Kidney epithelial cell (primary cell): Measurements from ENCODE around the gene MAPK13. TPM values are rescaled to one million over a fixed set of nuclear protein-coding genes. Genes with fewer than 3 reads are reported as not detected.
"Not testable (repeated sequence)": the region's sequence is repeated elsewhere in the genome, so short reads cannot be mapped to it uniquely, and the experiment has no call there.

ENCODE experiments used
- DNase-seq: peaks from one replicate; pipeline ENCODE4 v3.0.0-alpha.2; 2010; ENCODE audit warnings: low read depth
- H3K27me3 ChIP-seq: 2 replicates; pipeline ENCODE4 v1.6.0; 2011; ENCODE audit warnings: low read length; ENCODE audit not compliant: control insufficient read depth, insufficient read depth
- H3K36me3 ChIP-seq: 2 replicates; pipeline ENCODE4 v1.5.1; 2011; ENCODE audit warnings: low read length; ENCODE audit not compliant: control insufficient read depth, insufficient read depth
- H3K4me3 ChIP-seq: 2 replicates; pipeline ENCODE4 v1.5.1; 2011; ENCODE audit warnings: low read depth, mild to moderate bottlenecking, control low read depth, low read length
- total RNA-seq: library from RNA; depleted of rRNA; stranded (reverse); fragments of >200 nt; gene quantifications from 2 replicates; pipeline ENCODE4 v1.2.3, GENCODE V29; 2015
- TF ChIP-seq, protein P1 (sequence below): IDR thresholded peaks from 2 replicates; pipeline ENCODE4 v1.5.1; 2011; ENCODE audit warnings: mild to moderate bottlenecking, moderate library complexity, low read length, control low read depth, inconsistent platforms; ENCODE audit not compliant: insufficient read depth, poor library complexity, severe bottlenecking

MAPK13 gene
- total RNA-seq, 1 donor from 2014 or later = 51.3 TPM

DNA sequence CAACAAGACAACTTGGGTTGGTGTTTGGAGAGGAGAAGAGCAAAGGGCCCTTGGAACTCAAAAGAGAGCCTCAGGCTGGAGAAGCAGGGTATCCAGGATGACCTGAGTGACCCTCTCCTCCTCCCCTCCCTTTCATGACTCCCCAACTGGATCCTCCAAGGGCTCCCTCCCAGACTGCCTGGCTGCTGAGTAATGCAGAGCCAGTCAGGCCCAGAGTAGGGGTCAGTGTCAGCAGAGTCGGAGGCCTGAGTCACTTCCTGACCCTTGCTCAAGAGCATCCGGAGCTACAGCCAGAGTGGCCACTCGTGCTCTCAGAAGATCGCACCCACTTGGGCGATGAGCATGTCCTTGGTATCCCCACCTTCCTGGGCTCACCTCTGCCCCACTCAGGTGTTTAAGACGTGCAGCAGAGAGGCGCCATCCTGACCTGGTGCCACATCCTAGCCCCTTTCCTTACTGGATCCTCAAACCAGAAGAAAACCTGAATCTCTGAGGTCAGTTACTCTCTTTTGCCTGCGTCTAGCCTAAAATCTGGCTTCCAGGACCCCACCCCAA is 2.8 kb upstream of the MAPK13 start:
- no peak overlapping the region for H3K4me3 ChIP-seq
- H3K36me3 ChIP-seq = no peaks in the 10 kb centered on the region
- peak; percentile 42 for DNase-seq
- TF ChIP-seq, protein P1, sequence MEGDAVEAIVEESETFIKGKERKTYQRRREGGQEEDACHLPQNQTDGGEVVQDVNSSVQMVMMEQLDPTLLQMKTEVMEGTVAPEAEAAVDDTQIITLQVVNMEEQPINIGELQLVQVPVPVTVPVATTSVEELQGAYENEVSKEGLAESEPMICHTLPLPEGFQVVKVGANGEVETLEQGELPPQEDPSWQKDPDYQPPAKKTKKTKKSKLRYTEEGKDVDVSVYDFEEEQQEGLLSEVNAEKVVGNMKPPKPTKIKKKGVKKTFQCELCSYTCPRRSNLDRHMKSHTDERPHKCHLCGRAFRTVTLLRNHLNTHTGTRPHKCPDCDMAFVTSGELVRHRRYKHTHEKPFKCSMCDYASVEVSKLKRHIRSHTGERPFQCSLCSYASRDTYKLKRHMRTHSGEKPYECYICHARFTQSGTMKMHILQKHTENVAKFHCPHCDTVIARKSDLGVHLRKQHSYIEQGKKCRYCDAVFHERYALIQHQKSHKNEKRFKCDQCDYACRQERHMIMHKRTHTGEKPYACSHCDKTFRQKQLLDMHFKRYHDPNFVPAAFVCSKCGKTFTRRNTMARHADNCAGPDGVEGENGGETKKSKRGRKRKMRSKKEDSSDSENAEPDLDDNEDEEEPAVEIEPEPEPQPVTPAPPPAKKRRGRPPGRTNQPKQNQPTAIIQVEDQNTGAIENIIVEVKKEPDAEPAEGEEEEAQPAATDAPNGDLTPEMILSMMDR = no peak
- H3K27me3 ChIP-seq = no peaks in the 10 kb centered on the region

DNA sequence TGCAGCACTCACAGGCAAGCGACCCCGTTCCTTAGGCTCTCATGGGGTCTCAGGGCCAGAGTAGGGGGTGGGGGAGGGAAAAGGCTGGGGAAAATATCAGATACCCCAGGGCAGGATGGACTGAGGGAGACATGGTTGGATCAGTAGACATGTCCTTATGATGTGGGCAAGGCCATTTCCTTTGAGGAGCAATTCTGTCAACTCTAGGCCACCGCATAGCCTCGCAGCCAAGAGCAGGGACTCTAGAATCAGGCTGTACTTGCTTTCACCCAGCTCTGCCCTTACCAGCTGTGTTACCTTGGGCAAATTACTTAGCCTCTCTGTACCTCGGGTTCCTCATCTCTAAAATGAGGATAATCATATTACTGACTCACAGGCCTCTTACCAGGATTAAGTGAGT is 2.2 kb upstream of the MAPK13 start:
- TF ChIP-seq, protein P1 = no peak
- Histone ChIP-seq H3K36me3 (no peaks in the 10 kb centered on the region), H3K4me3 (no peak overlapping the region), H3K27me3 (no peaks in the 10 kb centered on the region)
- DNase-seq = no peak

DNA sequence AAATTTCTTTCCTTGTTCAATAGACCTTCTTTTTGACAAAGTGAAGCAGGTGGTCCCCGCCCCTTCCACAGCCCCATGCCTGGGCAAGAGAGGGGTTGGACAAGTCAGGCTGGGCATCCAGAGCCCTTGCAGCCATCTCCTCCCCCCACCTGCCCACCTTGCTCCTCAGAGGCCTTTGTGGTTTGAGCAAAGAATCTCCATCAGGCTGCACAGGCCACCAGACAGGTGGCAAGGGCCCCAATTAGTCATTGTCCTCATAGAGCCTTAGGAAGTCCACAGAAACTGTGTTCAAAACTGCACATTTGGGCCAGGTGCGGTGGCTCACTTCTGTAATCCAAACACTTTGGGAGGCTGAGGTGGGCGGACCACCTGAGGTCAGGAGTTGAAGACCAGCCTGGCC is 1.5 kb upstream of the MAPK13 start:
- Histone ChIP-seq H3K27me3 (no peaks in the 10 kb centered on the region), H3K36me3 (no peaks in the 10 kb centered on the region), H3K4me3 (no peak overlapping the region)
- no peak for DNase-seq
- TF ChIP-seq, protein P1 = no peak

DNA sequence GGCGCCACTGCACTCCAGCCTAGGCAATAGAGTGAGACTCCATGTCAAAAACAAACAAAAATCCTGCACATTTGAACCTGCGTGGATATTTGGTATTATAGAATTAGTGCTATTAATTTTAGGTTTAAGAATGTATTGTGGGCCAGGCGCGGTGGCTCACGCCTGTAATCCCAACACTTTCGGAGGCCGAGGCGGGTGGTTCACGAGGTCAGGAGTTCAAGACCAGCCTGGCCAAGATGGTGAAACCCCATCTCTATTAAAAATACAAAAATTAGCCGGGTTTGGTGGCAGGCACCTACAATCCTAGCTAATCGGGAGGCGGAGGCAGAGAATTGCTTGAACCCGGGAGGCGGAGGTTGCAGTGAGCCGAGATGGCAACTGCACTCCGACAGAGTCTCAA is 979 bp upstream of the MAPK13 start:
- H3K4me3 ChIP-seq, H3K27me3 ChIP-seq, H3K36me3 ChIP-seq, DNase-seq: not testable (repeated sequence)

DNA sequence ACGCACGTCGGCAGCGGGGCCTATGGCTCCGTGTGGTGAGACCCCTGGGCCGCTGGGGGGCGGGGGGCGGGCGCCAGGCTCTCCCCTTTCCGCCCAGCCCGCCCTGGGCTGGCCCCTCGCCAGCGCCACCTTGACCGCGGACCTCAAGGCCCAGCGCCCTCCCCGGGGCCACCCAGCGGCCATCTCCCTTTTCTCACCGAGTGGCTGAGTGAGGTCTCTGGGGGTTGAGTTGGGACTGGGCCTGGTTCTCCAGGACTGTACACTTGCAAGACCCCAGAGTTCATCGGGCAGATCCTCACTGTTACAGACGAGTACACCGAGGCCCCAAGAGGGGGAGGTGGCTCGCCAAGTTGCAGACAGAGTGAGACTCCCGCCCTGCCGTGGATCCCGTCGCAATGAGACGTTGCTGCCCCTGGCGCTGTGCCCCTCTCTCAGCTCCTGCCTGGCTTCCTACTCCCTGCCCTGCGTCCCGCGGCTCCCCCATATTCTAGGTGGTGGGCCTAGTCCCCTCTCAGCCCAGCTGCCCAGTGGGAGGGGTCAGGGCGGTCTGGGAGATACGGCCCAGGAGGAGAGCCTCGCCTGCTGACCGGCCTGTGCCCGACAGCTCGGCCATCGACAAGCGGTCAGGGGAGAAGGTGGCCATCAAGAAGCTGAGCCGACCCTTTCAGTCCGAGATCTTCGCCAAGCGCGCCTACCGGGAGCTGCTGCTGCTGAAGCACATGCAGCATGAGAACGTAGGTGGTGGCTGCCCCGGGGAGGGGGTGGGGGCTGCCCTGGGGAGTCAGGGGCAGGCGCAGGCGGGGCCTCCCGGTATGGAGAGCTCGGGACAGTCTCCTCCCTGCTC is 576 bp downstream of the MAPK13 start:
- H3K36me3 ChIP-seq = no peaks in the 10 kb centered on the region
- no peaks in the 10 kb centered on the region for H3K27me3 ChIP-seq
- DNase-seq = no peak
- TF ChIP-seq, protein P1 = peak; percentile 3
- peak overlapping the region; percentile 30 for H3K4me3 ChIP-seq

DNA sequence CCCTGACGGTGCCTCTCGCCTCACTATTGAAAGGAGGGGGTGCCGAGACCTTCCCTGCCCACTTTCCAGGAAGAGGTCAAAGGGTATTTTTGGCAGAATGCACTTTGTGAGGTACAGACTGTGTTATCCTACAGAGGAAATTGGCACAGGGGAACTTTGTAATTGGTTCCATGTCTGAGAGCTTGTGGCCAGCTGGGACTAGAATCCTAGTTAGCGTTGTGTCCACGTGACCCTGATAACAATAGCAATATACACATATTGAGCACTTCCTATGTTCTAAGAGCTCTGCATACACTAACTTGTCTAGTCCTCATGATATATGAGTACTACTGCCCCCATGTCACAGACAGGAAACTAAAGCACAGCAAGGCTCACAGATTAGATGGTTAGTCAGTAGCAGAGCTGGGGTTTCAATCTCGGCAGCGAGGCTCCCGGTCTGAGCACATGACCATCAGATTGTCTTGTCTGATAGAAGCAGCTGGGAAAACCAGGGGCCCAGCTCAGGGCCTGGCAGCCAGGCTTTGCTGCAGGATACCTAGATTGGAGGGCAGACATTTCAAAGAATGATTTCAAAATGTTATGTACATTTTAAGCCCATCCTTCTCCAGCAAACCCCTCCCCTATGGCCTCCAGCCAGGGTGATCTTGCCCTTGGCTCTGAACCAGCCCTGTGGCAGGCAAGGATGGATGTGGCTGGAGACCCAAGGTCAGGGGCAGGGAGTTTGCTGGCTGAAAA is 1.4 kb downstream of the MAPK13 start:
- DNase-seq = no peak
- TF ChIP-seq, protein P1 = no peak
- H3K36me3 ChIP-seq = no peaks in the 10 kb centered on the region
- no peak overlapping the region for H3K4me3 ChIP-seq
- H3K27me3 ChIP-seq = no peaks in the 10 kb centered on the region
